HG03558 (cell line): ENCODE results near the gene LAMTOR1.

Experiments used
- ATAC-seq: cut with Tn5 transposase; IDR thresholded peaks from one replicate; pipeline ENCODE4 v1.9.1; 2021; ENCODE audit warnings: moderate number of reproducible peaks; ENCODE audit not compliant: unreplicated experiment; ENCODE audit errors: extremely low read depth

Gene LAMTOR1

GRCh38 chr11:72120930-72121329 lies 17.8 kb upstream of the LAMTOR1 start:
- no peak for ATAC-seq

GRCh38 chr11:72119198-72119597 lies 16.1 kb upstream of the LAMTOR1 start:
- ATAC-seq, result no peak

- no peak for ATAC-seq
These were observed 13.1 kb upstream of the LAMTOR1 start for GRCh38 chr11:72116019-72116755.

GRCh38 chr11:72114570-72114969 lies 11.5 kb upstream of the LAMTOR1 start:
- no peak for ATAC-seq

GRCh38 chr11:72112978-72113808 lies 10.1 kb upstream of the LAMTOR1 start:
- no peak for ATAC-seq

- peak; percentile 62 for ATAC-seq
These were observed 9.3 kb upstream of the LAMTOR1 start, which contains the start of gene ANAPC15 for GRCh38 chr11:72112143-72112977. ANAPC15 (minus strand) TSS chr11:72112695; CDS start chr11:72111276, 1,419 bp downstream.

GRCh38 chr11:72111300-72112142 lies 8.4 kb upstream of the LAMTOR1 start:
- no peak for ATAC-seq

GRCh38 chr11:72105888-72106287 lies 2.8 kb upstream of the LAMTOR1 start, which contains the start of gene TOMT:
TOMT (plus strand) TSS chr11:72105924; CDS start chr11:72105952, 28 bp downstream.
- ATAC-seq, result no peak

GRCh38 chr11:72103754-72104167 lies 664 bp upstream of the LAMTOR1 start:
- no peak for ATAC-seq

- peak; percentile 8 for ATAC-seq
These were observed 509 bp downstream of the LAMTOR1 start for GRCh38 chr11:72102631-72102945.

GRCh38 chr11:72102162-72102561 lies 935 bp downstream of the LAMTOR1 start:
- no peak for ATAC-seq

GRCh38 chr11:72100462-72100861 lies 2.6 kb downstream of the LAMTOR1 start:
- ATAC-seq, result no peak

- ATAC-seq, result no peak
These were observed 3.1 kb downstream of the LAMTOR1 start for GRCh38 chr11:72100009-72100408.

- ATAC-seq, result no peak
These were observed 4.4 kb downstream of the LAMTOR1 start for GRCh38 chr11:72098741-72099140.

GRCh38 chr11:72091292-72091691 lies 11.8 kb downstream of the LAMTOR1 start:
- no peak for ATAC-seq

- ATAC-seq, result no peak
These were observed 14.9 kb downstream of the LAMTOR1 start for GRCh38 chr11:72088076-72088808.

GRCh38 chr11:72085621-72086351 lies 17.3 kb downstream of the LAMTOR1 start:
- no peak for ATAC-seq

- ATAC-seq, result no peak
These were observed 18.1 kb downstream of the LAMTOR1 start for GRCh38 chr11:72084965-72085364.
